CD4-positive, CD25-positive, alpha-beta regulatory T cell (primary cell): Measurements from ENCODE around the gene CDKN3. TPM values are rescaled to one million over a fixed set of nuclear protein-coding genes. Genes with fewer than 3 reads are reported as not detected.

Experiments used
- ATAC-seq, 2 donors: fragments of 150-1000 bp; cut with Tn5 transposase; one replicate each; pipeline ENCODE4 v1.10.0; 2021; ENCODE audit warnings: low read depth in 2 of 2, moderate number of reproducible peaks in 2 of 2, moderate library complexity in 1 of 2
- DNase-seq, 3 donors: peaks; one replicate each; pipeline versions ENCODE4 v3.0.0 to v3.0.0-alpha.2; 2012 to 2022; ENCODE audit warnings: mixed read lengths in 1 of 3
- H3K27ac ChIP-seq: one replicate; pipeline ENCODE4 v1.7.0; 2013; ENCODE audit warnings: mild to moderate bottlenecking, low read length; ENCODE audit not compliant: insufficient read depth, poor library complexity, severe bottlenecking
- H3K27me3 ChIP-seq: one replicate; pipeline ENCODE4 v1.7.0; 2013; ENCODE audit warnings: low read length; ENCODE audit not compliant: control insufficient read depth, insufficient read depth
- H3K36me3 ChIP-seq: one replicate; pipeline ENCODE4 v1.7.0; 2013; ENCODE audit warnings: mild to moderate bottlenecking, low read length, moderate library complexity; ENCODE audit not compliant: control insufficient read depth, insufficient read depth
- H3K4me1 ChIP-seq: 2 replicates; pipeline ENCODE4 v1.7.0; 2013; ENCODE audit warnings: mild to moderate bottlenecking, low read length; ENCODE audit not compliant: insufficient read depth, control insufficient read depth, poor library complexity, severe bottlenecking
- H3K4me3 ChIP-seq: one replicate; pipeline ENCODE4 v1.7.0; 2013; ENCODE audit warnings: low read depth, mild to moderate bottlenecking, low read length, moderate library complexity
- H3K9me3 ChIP-seq, 2 experiments: 1 replicate in 1 of 2; 2 replicates in 1 of 2; pipeline ENCODE4 v1.7.0; 2013; ENCODE audit warnings: low read length in 2 of 2, mild to moderate bottlenecking in 1 of 2, moderate library complexity in 1 of 2; ENCODE audit not compliant: control insufficient read depth in 2 of 2
- H3K27ac Mint-ChIP-seq, 3 donors: one replicate each; pipeline ENCODE4 v1.8.0; 2020 to 2022; ENCODE audit warnings: mild to moderate bottlenecking in 3 of 3, mixed read lengths in 3 of 3, moderate library complexity in 2 of 3
- H3K27me3 Mint-ChIP-seq: one replicate; pipeline ENCODE4 v1.8.0; 2022; ENCODE audit warnings: mild to moderate bottlenecking, mixed read lengths
- H3K36me3 Mint-ChIP-seq: one replicate; pipeline ENCODE4 v1.8.0; 2020; ENCODE audit warnings: mixed read lengths
- H3K4me1 Mint-ChIP-seq, 4 donors: one replicate each; pipeline ENCODE4 v1.8.0; 2020 to 2022; ENCODE audit warnings: mixed read lengths in 4 of 4, mild to moderate bottlenecking in 1 of 4
- H3K4me3 Mint-ChIP-seq, 4 donors: one replicate each; pipeline ENCODE4 v1.8.0; 2020 to 2022; ENCODE audit warnings: mild to moderate bottlenecking in 4 of 4, mixed read lengths in 4 of 4, moderate library complexity in 3 of 4
- H3K9me3 Mint-ChIP-seq, 7 donors: one replicate each; pipeline ENCODE4 v1.8.0; 2020 to 2022; ENCODE audit warnings: mixed read lengths in 7 of 7, mild to moderate bottlenecking in 3 of 7, moderate library complexity in 2 of 7
- polyA plus RNA-seq, 4 donors: library from polyadenylated mRNA; unstranded; fragments of 300-500 nt; fragmentation: Illumina TruSeq; gene quantifications; one replicate each; pipeline ENCODE4 v1.2.3, GENCODE V29; 2021
- total RNA-seq: library from RNA; stranded (reverse); gene quantifications from one replicate; pipeline ENCODE4 v1.2.3, GENCODE V29; 2022

Gene CDKN3, protein sequence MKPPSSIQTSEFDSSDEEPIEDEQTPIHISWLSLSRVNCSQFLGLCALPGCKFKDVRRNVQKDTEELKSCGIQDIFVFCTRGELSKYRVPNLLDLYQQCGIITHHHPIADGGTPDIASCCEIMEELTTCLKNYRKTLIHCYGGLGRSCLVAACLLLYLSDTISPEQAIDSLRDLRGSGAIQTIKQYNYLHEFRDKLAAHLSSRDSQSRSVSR
- 9.3 TPM for total RNA-seq
- polyA plus RNA-seq, result 10 to 100 TPM; 12.2 to 20.7 (median 17.2) TPM

GRCh38 chr14:54396493-54397335 is at the start of gene CDKN3:
TSS of gene CDKN3 (plus strand) at chr14:54397007. CDS start at chr14:54397069, 62 bp downstream.
- H3K4me3 Mint-ChIP-seq, result peak within 1 kb of the TSS; percentile 87 to 92 (median 89)
- Histone ChIP-seq H3K9me3 (no peaks in the 10 kb centered on the region), H3K4me1 (peaks cover 18% of the 10 kb centered on the region), H3K4me3 (peak within 1 kb of the TSS; percentile 72), H3K27ac (peak within 1 kb of the TSS; percentile 69), H3K27me3 (no peaks in the 10 kb centered on the region), H3K36me3 (no peaks in the 10 kb centered on the region)
- peaks cover 7 to 28% (median 17%) of the 10 kb centered on the region in 4 donors for H3K4me1 Mint-ChIP-seq
- no peaks in the 10 kb centered on the region for H3K27me3 Mint-ChIP-seq
- ATAC-seq (peak; percentile 94 to 97), DNase-seq (peak; percentile 96 to 99 (median 98))
- no peaks in the 10 kb centered on the region for H3K9me3 Mint-ChIP-seq
- no peaks in the 10 kb centered on the region for H3K36me3 Mint-ChIP-seq
- peak within 1 kb of the TSS; percentile 70 to 91 (median 74) for H3K27ac Mint-ChIP-seq

GRCh38 chr14:54347044-54347443 is 49.8 kb upstream of the CDKN3 start:
- peaks cover 0 to 4% (median 2%) of the 10 kb centered on the region in 4 donors for H3K4me1 Mint-ChIP-seq
- DNase-seq, result no peak
- peaks cover 14% of the 10 kb centered on the region for H3K27me3 Mint-ChIP-seq
- ATAC-seq, result no peak
- H3K9me3 Mint-ChIP-seq, result no peaks in the 10 kb centered on the region
- H3K4me3 Mint-ChIP-seq, result no peak overlapping the region
- Histone ChIP-seq H3K4me1 (no peaks in the 10 kb centered on the region), H3K4me3 (no peak overlapping the region), H3K9me3 (no peaks in the 10 kb centered on the region), H3K27me3 (no peaks in the 10 kb centered on the region), H3K27ac (no peak overlapping the region), H3K36me3 (no peaks in the 10 kb centered on the region)
- no peaks in the 10 kb centered on the region for H3K36me3 Mint-ChIP-seq
- no peak overlapping the region for H3K27ac Mint-ChIP-seq

DNA sequence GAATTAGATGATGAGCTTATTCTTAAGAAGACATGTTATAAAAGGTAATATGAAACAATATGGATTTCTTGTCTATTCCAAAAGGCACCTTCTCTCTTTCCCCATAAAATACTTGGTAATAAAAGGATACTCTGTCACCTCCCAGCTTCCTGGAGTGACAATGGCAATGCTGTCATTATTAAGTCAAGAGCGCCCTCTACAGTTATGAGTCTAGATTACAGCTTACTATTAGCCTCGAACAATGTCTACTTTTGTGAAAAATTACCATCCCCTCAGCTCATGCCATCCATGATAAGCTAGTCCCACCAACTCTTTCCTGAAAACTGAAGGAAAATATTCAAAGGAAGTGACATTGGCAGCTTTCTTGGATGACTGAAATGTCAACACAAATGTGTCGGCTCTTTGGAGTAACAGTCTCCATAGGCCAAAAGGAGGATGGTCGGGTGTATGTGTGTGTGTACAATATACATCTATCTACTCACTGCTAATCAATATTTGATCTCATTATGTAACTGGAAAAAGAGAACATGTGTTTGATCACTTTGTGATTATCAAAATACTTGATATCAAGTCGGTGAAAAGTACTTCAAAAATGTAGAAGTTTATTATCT is 48.7 kb upstream of the CDKN3 start:
- DNase-seq (peak in 2 of 3 donors; percentile 12 to 47), ATAC-seq (no peak)

DNA sequence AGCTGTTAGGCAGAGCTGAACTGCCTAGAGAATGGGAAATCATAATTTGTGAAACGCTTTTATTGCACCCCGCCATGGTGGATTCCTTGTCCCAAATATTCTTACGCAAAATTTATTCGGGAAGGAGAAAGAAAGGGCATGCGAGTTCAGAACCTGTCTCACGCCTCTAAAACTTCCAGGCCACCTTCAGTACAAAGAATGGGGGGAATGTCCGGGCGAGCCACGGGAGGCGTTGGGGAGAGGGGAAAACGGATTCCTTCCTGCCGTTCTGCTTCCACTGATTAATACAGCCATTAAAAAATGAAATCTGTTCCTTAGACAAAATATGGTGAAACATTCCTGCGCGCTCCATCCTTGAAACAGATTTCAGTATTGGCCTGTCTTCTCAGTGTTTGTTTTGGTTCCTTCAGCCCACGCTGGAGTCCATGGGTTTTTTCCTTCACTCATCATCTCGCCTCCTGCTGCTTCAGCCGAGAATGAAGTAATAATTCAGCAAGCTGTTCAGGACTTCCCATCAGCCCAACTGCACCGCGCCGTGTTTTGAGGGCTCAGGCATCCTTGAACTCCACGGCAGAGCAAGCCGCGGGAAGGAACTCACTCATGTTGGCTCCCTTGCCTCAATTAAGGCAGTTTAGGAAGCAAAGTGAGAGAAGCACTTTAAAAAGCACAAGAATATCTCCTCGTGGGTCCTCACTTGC is 47.7 kb upstream of the CDKN3 start:
- Mint-ChIP-seq H3K4me1 (peaks cover 0 to 1% (median 0%) of the 10 kb centered on the region in 4 donors), H3K36me3 (no peaks in the 10 kb centered on the region), H3K9me3 (peaks cover 0 to 2% (median 0%) of the 10 kb centered on the region in 7 donors), H3K4me3 (no peak overlapping the region), H3K27ac (peak overlapping the region in 1 of 3 donors; percentile 47), H3K27me3 (peaks cover 14% of the 10 kb centered on the region)
- Histone ChIP-seq H3K4me1 (no peaks in the 10 kb centered on the region), H3K36me3 (no peaks in the 10 kb centered on the region), H3K27me3 (peaks cover 7% of the 10 kb centered on the region), H3K9me3 (no peaks in the 10 kb centered on the region), H3K27ac (no peak overlapping the region), H3K4me3 (no peak overlapping the region)
- ATAC-seq, result no peak
- no peak for DNase-seq

More for the DNA sequence above, 48.7 kb upstream of the CDKN3 start:
- Histone ChIP-seq H3K27ac (no peak overlapping the region), H3K4me1 (no peaks in the 10 kb centered on the region), H3K36me3 (no peaks in the 10 kb centered on the region), H3K9me3 (no peaks in the 10 kb centered on the region), H3K4me3 (no peak overlapping the region), H3K27me3 (no peaks in the 10 kb centered on the region)
- Mint-ChIP-seq H3K4me3 (no peak overlapping the region), H3K36me3 (no peaks in the 10 kb centered on the region), H3K27ac (no peak overlapping the region), H3K27me3 (peaks cover 14% of the 10 kb centered on the region), H3K9me3 (no peaks in the 10 kb centered on the region), H3K4me1 (peaks cover 0 to 1% (median 0%) of the 10 kb centered on the region in 4 donors)

GRCh38 chr14:54349713-54350112 is 47.1 kb upstream of the CDKN3 start:
- no peak overlapping the region for H3K27ac ChIP-seq
- H3K9me3 Mint-ChIP-seq, result peaks cover 0 to 2% (median 0%) of the 10 kb centered on the region in 7 donors
- H3K27me3 ChIP-seq, result peaks cover 10% of the 10 kb centered on the region
- H3K4me3 Mint-ChIP-seq, result no peak overlapping the region
- H3K27ac Mint-ChIP-seq, result no peak overlapping the region
- H3K4me1 Mint-ChIP-seq, result peaks cover 0 to 1% (median 0%) of the 10 kb centered on the region in 4 donors
- H3K9me3 ChIP-seq, result peaks cover 0 to under 1% of the 10 kb centered on the region in 2 experiments
- DNase-seq (no peak), ATAC-seq (no peak)
- H3K36me3 ChIP-seq, result no peaks in the 10 kb centered on the region
- no peak overlapping the region for H3K4me3 ChIP-seq
- H3K27me3 Mint-ChIP-seq, result peaks cover 14% of the 10 kb centered on the region
- no peaks in the 10 kb centered on the region for H3K36me3 Mint-ChIP-seq
- H3K4me1 ChIP-seq, result no peaks in the 10 kb centered on the region

DNA sequence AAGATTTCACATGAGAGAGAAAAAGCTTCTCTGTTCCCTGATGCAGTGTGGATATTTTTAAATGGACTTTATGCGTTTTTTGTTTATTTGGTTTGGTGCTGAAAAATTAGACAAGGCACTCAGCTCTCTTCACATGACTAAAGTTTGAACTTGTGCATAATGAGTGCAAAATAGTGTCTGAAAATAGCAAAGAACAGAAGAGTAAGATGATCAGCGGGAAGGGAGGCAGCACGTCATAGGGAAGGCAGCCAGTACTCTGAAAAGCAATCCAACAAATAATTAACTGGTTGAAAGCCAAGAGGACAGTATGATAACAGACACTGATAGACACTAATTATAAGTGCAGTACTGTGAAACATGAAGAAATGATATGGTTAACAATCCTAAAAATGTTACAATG is 46.6 kb upstream of the CDKN3 start:
- H3K4me1 Mint-ChIP-seq, result peaks cover 0 to 1% (median 0%) of the 10 kb centered on the region in 4 donors
- H3K27ac Mint-ChIP-seq, result no peak overlapping the region
- peaks cover 0 to 2% (median 0%) of the 10 kb centered on the region in 7 donors for H3K9me3 Mint-ChIP-seq
- H3K36me3 Mint-ChIP-seq, result no peaks in the 10 kb centered on the region
- Histone ChIP-seq H3K36me3 (no peaks in the 10 kb centered on the region), H3K27me3 (peaks cover 10% of the 10 kb centered on the region), H3K9me3 (peaks cover 2 to 5% of the 10 kb centered on the region in 2 experiments), H3K4me1 (no peaks in the 10 kb centered on the region), H3K4me3 (no peak overlapping the region), H3K27ac (no peak overlapping the region)
- H3K4me3 Mint-ChIP-seq, result no peak overlapping the region
- no peak for DNase-seq
- peaks cover 16% of the 10 kb centered on the region for H3K27me3 Mint-ChIP-seq
- no peak for ATAC-seq

DNA sequence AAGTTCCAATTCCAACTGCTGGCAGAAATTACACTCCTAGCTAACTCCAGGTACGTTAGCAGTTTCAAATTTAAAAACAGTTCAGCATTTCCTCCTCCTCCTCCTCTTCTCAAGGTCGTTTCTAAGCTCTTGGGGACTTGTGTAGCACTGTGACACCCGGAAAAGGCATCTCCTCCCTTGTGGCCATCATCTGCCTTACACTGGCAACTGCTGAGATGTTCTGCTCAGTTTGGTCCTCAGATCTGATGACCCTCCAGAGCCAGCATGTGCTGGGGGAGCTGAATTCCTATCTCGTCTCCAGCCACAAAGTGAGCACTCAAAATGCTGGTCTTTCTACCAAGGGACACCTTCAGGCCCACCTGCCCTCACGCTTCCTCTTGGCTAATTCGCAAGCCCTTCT is 43.5 kb upstream of the CDKN3 start:
- DNase-seq (no peak), ATAC-seq (no peak)
- H3K9me3 ChIP-seq, result peaks cover 2 to 5% of the 10 kb centered on the region in 2 experiments
- no peaks in the 10 kb centered on the region for H3K36me3 ChIP-seq
- Mint-ChIP-seq H3K9me3 (peaks cover 0 to 6% (median 0%) of the 10 kb centered on the region in 7 donors), H3K27ac (peak overlapping the region in 1 of 3 donors; percentile 52), H3K27me3 (peaks cover 35% of the 10 kb centered on the region), H3K36me3 (no peaks in the 10 kb centered on the region), H3K4me1 (peaks cover 0 to 1% (median 0%) of the 10 kb centered on the region in 4 donors), H3K4me3 (no peak overlapping the region)
- H3K27ac ChIP-seq, result no peak overlapping the region
- peaks cover 16% of the 10 kb centered on the region for H3K27me3 ChIP-seq
- H3K4me1 ChIP-seq, result no peaks in the 10 kb centered on the region
- no peak overlapping the region for H3K4me3 ChIP-seq
